A673 (cell line): ENCODE results near the gene CHST2. TPM values are rescaled to one million over a fixed set of nuclear protein-coding genes. Genes with fewer than 3 reads are reported as not detected.
"Not testable (repeated sequence)": the region's sequence is repeated elsewhere in the genome, so short reads cannot be mapped to it uniquely, and the experiment has no call there.

Source experiments
- BruUV-seq: library from RNA; stranded (reverse); fragments of 400-500 nt; replicated peaks from 2 replicates; lab custom pipeline; 2021; lab: Mats Ljungman, UMichigan
- CTCF ChIA-PET: fragments of 300-600 bp; sonication (Branson Sonifier 250); formaldehyde crosslinking; loops from one replicate; lab custom pipeline; 2022; ENCODE audit warnings: antibody characterized with exemption; lab: Charles Lee
- POLR2A ChIA-PET: fragments of 300-600 bp; sonication (Branson Sonifier 250); formaldehyde crosslinking; loops from one replicate; lab custom pipeline; 2022; ENCODE audit warnings: antibody characterized with exemption; ENCODE audit not compliant: low non-redundant PET; lab: Charles Lee
- DNase-seq: peaks from one replicate; pipeline ENCODE4 v3.0.0-alpha.2; 2015; ENCODE audit warnings: low spot score
- H3K27ac ChIP-seq: fragments of 200-600 bp; sonication (generic); 2 replicates; pipeline ENCODE4 v1.5.1; 2016; ENCODE audit warnings: mixed run types, low read depth, mild to moderate bottlenecking, mixed read lengths, antibody characterized with exemption, low read length; ENCODE audit not compliant: poor library complexity, severe bottlenecking
- H3K27me3 ChIP-seq: fragments of 200-600 bp; sonication (generic); replicated peaks from 2 replicates; pipeline ENCODE4 v1.6.1; 2017; ENCODE audit warnings: mixed run types, low read depth, mild to moderate bottlenecking, mixed read lengths, antibody characterized with exemption, low read length; ENCODE audit not compliant: insufficient read depth, poor library complexity
- H3K36me3 ChIP-seq: fragments of 200-600 bp; sonication (generic); 2 replicates; pipeline ENCODE4 v1.6.1; 2016; ENCODE audit warnings: mixed run types, mild to moderate bottlenecking, mixed read lengths, antibody characterized with exemption, low read length; ENCODE audit not compliant: insufficient read depth, poor library complexity, severe bottlenecking
- H3K4me1 ChIP-seq: fragments of 200-600 bp; sonication (generic); 2 replicates; pipeline ENCODE4 v1.6.1; 2017; ENCODE audit warnings: mixed run types, mild to moderate bottlenecking, mixed read lengths, antibody characterized with exemption, low read length; ENCODE audit not compliant: insufficient read depth, poor library complexity, severe bottlenecking
- H3K4me3 ChIP-seq: fragments of 200-600 bp; sonication (generic); 2 replicates; pipeline ENCODE4 v1.5.1; 2016; ENCODE audit warnings: low read depth, mixed run types, mild to moderate bottlenecking, mixed read lengths, low read length; ENCODE audit not compliant: poor library complexity, severe bottlenecking
- H3K9me3 ChIP-seq: fragments of 200-600 bp; sonication (generic); 2 replicates; pipeline ENCODE4 v1.6.1; 2016; ENCODE audit warnings: mixed run types, low read depth, mild to moderate bottlenecking, mixed read lengths, antibody characterized with exemption, low read length; ENCODE audit not compliant: poor library complexity, severe bottlenecking
- EZH2 ChIP-seq: fragments of 200-600 bp; sonication (generic); IDR thresholded peaks from 2 replicates; pipeline ENCODE4 v1.6.1; 2017; ENCODE audit warnings: borderline replicate concordance, low read depth, mild to moderate bottlenecking, mixed read lengths, antibody characterized with exemption, low read length; ENCODE audit not compliant: poor library complexity, severe bottlenecking
- intact Hi-C: fragments of 100-400 bp; cut with micrococcal nuclease; formaldehyde crosslinking; loops from one replicate; pipeline ENCODE4 v1.10.0; 2022; ENCODE audit not compliant: unreplicated experiment
- total RNA-seq: library from RNA; stranded (reverse); gene quantifications from 2 replicates; pipeline ENCODE4 v1.2.3, GENCODE V29; 2021
- TF ChIP-seq, protein P1 (sequence below): fragments of 300-800, 200-600 bp; sonication (generic); conservative IDR thresholded peaks from 2 replicates; pipeline ENCODE4 v1.5.1; 2017; ENCODE audit warnings: low read depth, mild to moderate bottlenecking, antibody characterized with exemption, low read length, moderate library complexity, mixed read lengths

The CHST2 gene
- total RNA-seq, 1 experiment from 2014 or later: 0.64 TPM

DNA sequence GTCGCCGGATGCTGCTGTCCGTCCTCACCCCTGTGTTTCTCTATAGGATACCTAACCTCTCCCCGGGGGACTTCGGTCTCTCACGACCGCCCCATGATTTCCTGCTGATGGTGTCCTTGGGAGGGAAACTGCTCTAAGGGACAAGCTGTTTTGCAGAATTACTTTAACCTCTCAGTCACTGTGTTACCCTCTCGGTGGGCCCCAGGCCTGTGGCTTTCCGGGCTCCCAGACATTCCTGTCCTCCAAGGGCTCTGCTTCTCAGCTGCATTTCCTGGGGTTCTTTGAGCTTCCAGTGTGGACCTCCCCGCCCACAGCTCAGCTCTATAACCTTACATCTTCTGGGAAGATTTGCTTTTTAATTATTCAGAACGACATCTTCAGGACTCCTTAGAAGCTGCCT lies 40.9 kb downstream of the CHST2 start:
- intact Hi-C loops: no loop called here

DNA sequence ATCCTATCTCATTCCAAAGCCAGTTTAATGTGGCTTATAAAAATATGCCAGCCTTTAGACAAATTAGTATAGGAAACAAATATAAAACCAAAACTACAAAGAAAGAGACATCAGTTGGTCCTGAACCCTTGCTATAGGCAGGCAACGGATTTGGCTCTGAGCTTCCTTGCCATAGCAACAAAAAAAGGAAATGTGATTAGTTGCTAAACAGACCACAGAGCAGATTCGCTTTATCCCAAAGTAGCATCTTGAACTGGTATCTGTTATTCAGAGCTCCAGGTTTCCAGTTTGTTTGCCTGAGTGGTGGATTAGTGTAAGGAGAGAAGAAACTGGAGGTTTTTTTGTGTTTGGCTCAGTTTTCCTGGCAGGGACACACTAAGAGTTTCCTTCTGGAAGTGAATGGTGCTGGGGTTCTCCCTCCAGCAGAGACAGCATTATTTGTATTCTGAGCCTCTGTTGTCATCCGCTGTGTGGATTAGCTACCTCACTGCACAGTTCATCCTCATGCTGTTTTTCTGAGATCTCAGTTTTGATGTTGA lies 44.1 kb downstream of the CHST2 start:
- Histone ChIP-seq H3K4me1 (no peaks in the 10 kb centered on the region), H3K27me3 (no peaks in the 10 kb centered on the region), H3K9me3 (no peaks in the 10 kb centered on the region), H3K4me3 (no peak overlapping the region), H3K27ac (no peak overlapping the region), H3K36me3 (no peaks in the 10 kb centered on the region)
- no TSS peak for BruUV-seq
- intact Hi-C loops: no loop called here
- ChIA-PET CTCF (no interaction called here), POLR2A (no interaction called here)
- DNase-seq: no peak
- TF ChIP-seq, protein P1, sequence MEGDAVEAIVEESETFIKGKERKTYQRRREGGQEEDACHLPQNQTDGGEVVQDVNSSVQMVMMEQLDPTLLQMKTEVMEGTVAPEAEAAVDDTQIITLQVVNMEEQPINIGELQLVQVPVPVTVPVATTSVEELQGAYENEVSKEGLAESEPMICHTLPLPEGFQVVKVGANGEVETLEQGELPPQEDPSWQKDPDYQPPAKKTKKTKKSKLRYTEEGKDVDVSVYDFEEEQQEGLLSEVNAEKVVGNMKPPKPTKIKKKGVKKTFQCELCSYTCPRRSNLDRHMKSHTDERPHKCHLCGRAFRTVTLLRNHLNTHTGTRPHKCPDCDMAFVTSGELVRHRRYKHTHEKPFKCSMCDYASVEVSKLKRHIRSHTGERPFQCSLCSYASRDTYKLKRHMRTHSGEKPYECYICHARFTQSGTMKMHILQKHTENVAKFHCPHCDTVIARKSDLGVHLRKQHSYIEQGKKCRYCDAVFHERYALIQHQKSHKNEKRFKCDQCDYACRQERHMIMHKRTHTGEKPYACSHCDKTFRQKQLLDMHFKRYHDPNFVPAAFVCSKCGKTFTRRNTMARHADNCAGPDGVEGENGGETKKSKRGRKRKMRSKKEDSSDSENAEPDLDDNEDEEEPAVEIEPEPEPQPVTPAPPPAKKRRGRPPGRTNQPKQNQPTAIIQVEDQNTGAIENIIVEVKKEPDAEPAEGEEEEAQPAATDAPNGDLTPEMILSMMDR: no peak
- no peak for TF ChIP-seq EZH2

More for the DNA sequence above, 40.9 kb downstream of the CHST2 start:
- Histone ChIP-seq H3K36me3 (no peaks in the 10 kb centered on the region), H3K9me3 (no peaks in the 10 kb centered on the region), H3K27me3 (no peaks in the 10 kb centered on the region), H3K27ac (no peak overlapping the region), H3K4me3 (no peak overlapping the region), H3K4me1 (no peaks in the 10 kb centered on the region)
- no peak for DNase-seq
- no TSS peak for BruUV-seq
- ChIA-PET POLR2A (interaction anchor here (0.9 kb wide), 1 partner anchor 99 kb away, joined by 4 read pairs; no protein-coding TSS in a partner anchor), CTCF (no interaction called here)
- no peak for TF ChIP-seq EZH2
- TF ChIP-seq, protein P1: no peak

DNA sequence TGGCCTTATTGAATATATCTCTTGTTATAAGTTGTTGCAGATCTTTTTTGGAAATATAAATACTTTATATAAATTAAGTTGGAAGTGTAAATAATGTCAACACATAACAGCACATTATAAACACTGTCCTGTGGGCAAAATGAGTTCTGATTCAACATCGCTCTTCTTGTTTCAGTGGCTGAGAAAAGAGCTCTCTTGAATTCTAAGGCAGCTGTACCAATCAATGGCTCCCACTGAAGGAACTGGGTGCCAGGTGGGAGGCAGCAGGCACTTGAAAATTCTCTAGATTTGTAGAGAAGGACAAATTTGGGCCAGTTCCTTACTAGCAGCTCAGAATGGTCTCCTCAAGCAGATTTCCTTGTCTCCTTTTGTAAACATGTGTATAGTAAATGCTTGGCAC lies 45.6 kb downstream of the CHST2 start:
- Histone ChIP-seq H3K4me3 (no peak overlapping the region), H3K27ac (no peak overlapping the region), H3K36me3 (no peaks in the 10 kb centered on the region), H3K27me3 (no peaks in the 10 kb centered on the region), H3K9me3 (no peaks in the 10 kb centered on the region), H3K4me1 (no peaks in the 10 kb centered on the region)
- ChIA-PET POLR2A (no interaction called here), CTCF (no interaction called here)
- no peak for DNase-seq
- TF ChIP-seq, protein P1: no peak
- TF ChIP-seq EZH2: no peak
- no TSS peak for BruUV-seq
- intact Hi-C loops: no loop called here

DNA sequence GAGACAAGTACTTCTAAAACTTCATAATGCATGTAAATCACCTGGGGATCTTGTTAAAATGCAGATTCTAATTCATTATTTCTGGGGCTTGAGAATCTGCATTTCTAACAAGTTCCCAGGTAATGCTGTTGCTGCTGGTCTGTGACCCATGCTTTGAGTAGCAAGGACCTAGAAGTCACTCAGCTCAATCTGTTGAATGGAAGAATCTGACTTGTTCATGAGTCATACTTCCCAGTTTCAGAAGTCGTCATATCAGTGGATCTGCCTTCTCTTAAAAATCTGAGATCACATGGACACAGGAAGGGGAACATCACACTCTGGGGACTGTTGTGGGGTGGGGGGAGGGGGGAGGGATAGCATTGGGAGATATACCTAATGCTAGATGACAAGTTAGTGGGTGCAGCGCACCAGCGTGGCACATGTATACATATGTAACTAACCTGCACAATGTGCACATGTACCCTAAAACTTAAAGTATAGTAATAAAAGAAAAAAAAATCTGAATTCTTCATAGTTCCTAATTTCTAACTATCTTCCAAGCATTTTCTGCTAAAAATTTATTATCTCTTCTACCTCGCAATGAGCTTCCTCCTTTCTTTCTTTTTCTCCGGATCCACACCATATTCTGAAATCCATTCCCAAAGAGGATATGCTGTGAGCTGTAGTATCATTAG lies 46.2 kb downstream of the CHST2 start:
- H3K27me3 ChIP-seq, CTCF ChIA-PET, BruUV-seq, H3K36me3 ChIP-seq, H3K4me1 ChIP-seq, H3K9me3 ChIP-seq, H3K4me3 ChIP-seq, H3K27ac ChIP-seq, intact Hi-C loops, POLR2A ChIA-PET: not testable (repeated sequence)
- DNase-seq: peak; percentile 46
